GM12878 (cell line): ENCODE results near the gene SMCO4. TPM values are rescaled to one million over a fixed set of nuclear protein-coding genes. Genes with fewer than 3 reads are reported as not detected.

Source experiments
- ATAC-seq: fragments of 200-7000 bp; cut with Tn5 transposase; 3 replicates; pipeline ENCODE4 v1.9.1; 2020; ENCODE audit warnings: mild to moderate bottlenecking, moderate library complexity
- BruUV-seq: library from RNA; stranded (reverse); fragments of 400-500 nt; replicated peaks from 2 replicates; lab custom pipeline; 2021; lab: Mats Ljungman, UMichigan
- CTCF ChIA-PET: fragments of 300-600 bp; sonication (Branson Sonifier 250); formaldehyde crosslinking; extraction: SDS; loops from one replicate; lab custom pipeline; 2021; ENCODE audit warnings: inconsistent platforms; lab: Yijun Ruan, JAX
- POLR2A ChIA-PET: fragments of 350-600 bp; formaldehyde crosslinking; extraction: SDS; loops from one replicate; lab custom pipeline; 2021; ENCODE audit warnings: inconsistent platforms; lab: Charles Lee
- RAD21 ChIA-PET: fragments of 300-600 bp; sonication (Branson Sonifier 250); formaldehyde crosslinking; loops from one replicate; lab custom pipeline; 2023; ENCODE audit warnings: antibody characterized with exemption; ENCODE audit not compliant: unreplicated experiment; lab: Charles Lee
- SMC1A ChIA-PET: fragments of 300-600 bp; sonication (Branson Sonifier 250); formaldehyde crosslinking; loops from one replicate; lab custom pipeline; 2023; ENCODE audit not compliant: unreplicated experiment, uncharacterized antibody; lab: Charles Lee
- DNase-seq: peaks from one replicate; pipeline ENCODE4 v3.0.0-alpha.2; 2011; ENCODE audit warnings: low read depth, low spot score
- FAIRE-seq: peaks from 3 replicates; lab custom pipeline; 2011; peaks lifted over from hg19 to GRCh38; lab: Jason Lieb, UNC
- H2AFZ ChIP-seq: 2 replicates; pipeline ENCODE4 v1.6.0; 2011; ENCODE audit warnings: low read depth, low read length, control low read depth; ENCODE audit not compliant: control insufficient read depth
- H3K27ac ChIP-seq: 2 replicates; pipeline ENCODE4 v1.5.1; 2011; ENCODE audit warnings: control low read depth; ENCODE audit not compliant: control insufficient read depth, insufficient read depth
- H3K27me3 ChIP-seq, 2 experiments: replicated peaks in 1 of 2; 2 replicates each; pipeline versions ENCODE4 v1.6.0 to v1.6.1; 2011; ENCODE audit warnings: low read length in 1 of 2; ENCODE audit not compliant: control insufficient read depth in 2 of 2, insufficient read depth in 2 of 2
- H3K36me3 ChIP-seq, 2 experiments: 2 replicates each; pipeline ENCODE4 v1.5.1; 2011; ENCODE audit warnings: low read length in 1 of 2; ENCODE audit not compliant: control insufficient read depth in 2 of 2, insufficient read depth in 2 of 2
- H3K4me1 ChIP-seq: 2 replicates; pipeline ENCODE4 v1.6.1; 2011; ENCODE audit warnings: mild to moderate bottlenecking, low read length, moderate library complexity, mixed read lengths; ENCODE audit not compliant: control insufficient read depth, insufficient read depth
- H3K4me2 ChIP-seq: 2 replicates; pipeline ENCODE4 v1.6.0; 2011; ENCODE audit warnings: control low read depth; ENCODE audit not compliant: control insufficient read depth, insufficient read depth
- H3K4me3 ChIP-seq: fragments of 200-600 bp; sonication (generic); 2 replicates; pipeline ENCODE4 v1.5.1; 2016
- H3K79me2 ChIP-seq: 2 replicates; pipeline ENCODE4 v1.6.0; 2011; ENCODE audit warnings: low read length; ENCODE audit not compliant: control insufficient read depth, insufficient read depth
- H3K9ac ChIP-seq: 2 replicates; pipeline ENCODE4 v1.8.0; 2011; ENCODE audit warnings: low read length, control low read depth, mixed read lengths; ENCODE audit not compliant: control insufficient read depth, insufficient read depth
- H3K9me3 ChIP-seq: replicated peaks from 3 replicates; pipeline ENCODE4 v1.5.1; 2011; ENCODE audit warnings: mild to moderate bottlenecking, low read length; ENCODE audit not compliant: control insufficient read depth, insufficient read depth
- H4K20me1 ChIP-seq: 2 replicates; pipeline ENCODE4 v1.6.0; 2011; ENCODE audit not compliant: control insufficient read depth, insufficient read depth
- CREB1 ChIP-seq: IDR thresholded peaks from 2 replicates; pipeline ENCODE4 v1.6.1; 2012; ENCODE audit warnings: low read depth, mild to moderate bottlenecking, inconsistent platforms
- CREM ChIP-seq: IDR thresholded peaks from 2 replicates; pipeline ENCODE4 v1.6.1; 2014; ENCODE audit warnings: antibody characterized with exemption, low read depth
- MEF2B ChIP-seq: fragments of 450-650 bp; IDR thresholded peaks from 2 replicates; pipeline ENCODE4 v1.6.1; 2018; ENCODE audit warnings: mild to moderate bottlenecking, moderate library complexity; ENCODE audit not compliant: partially characterized antibody, poor library complexity, severe bottlenecking
- PML ChIP-seq: IDR thresholded peaks from 2 replicates; pipeline ENCODE4 v1.6.1; 2012; ENCODE audit warnings: low read length, inconsistent platforms
- PRDM15 ChIP-seq: fragments of 450-650 bp; formaldehyde crosslinking; IDR thresholded peaks from 2 replicates; pipeline ENCODE4 v1.4.0; 2020; ENCODE audit warnings: mild to moderate bottlenecking, moderate library complexity
- RELA ChIP-seq: fragments of 450-650 bp; IDR thresholded peaks from 2 replicates; pipeline ENCODE4 v1.8.0; 2014; ENCODE audit warnings: borderline replicate concordance; ENCODE audit not compliant: partially characterized antibody
- SIN3A ChIP-seq: IDR thresholded peaks from 2 replicates; pipeline ENCODE4 v1.6.1; 2012; ENCODE audit warnings: low read depth, low read length, improper control_type of control experiment
- ZBTB40 ChIP-seq: fragments of 450-650 bp; IDR thresholded peaks from 2 replicates; pipeline ENCODE4 v1.6.1; 2016; ENCODE audit warnings: mild to moderate bottlenecking, moderate library complexity, borderline replicate concordance
- WGBS: methylation state at CpG from one replicate; pipeline ENCODE4 v1.1.6; 2016; ENCODE audit warnings: low lambda C conversion rate; ENCODE audit not compliant: insufficient replicate concordance, insufficient coverage; ENCODE audit errors: missing lambda C conversion rate; 5-methylcytosine and 5-hydroxymethylcytosine counted together
- in situ Hi-C: fragments of 300-500 bp; cut with MboI; formaldehyde crosslinking; loops from 9 replicates; pipeline ENCODE4 v1.14.3; 2018; ENCODE audit warnings: mixed read lengths
- intact Hi-C: fragments of 100-400 bp; cut with micrococcal nuclease; formaldehyde crosslinking; loops from one replicate; pipeline ENCODE4 v1.14.2; 2022; ENCODE audit not compliant: unreplicated experiment
- polyA plus RNA-seq, 11 experiments: library from polyadenylated mRNA; depleted of rRNA in 4 of 11; unstranded in 6 of 11; stranded (reverse) in 5 of 11; fragments of >200 nt; fragmentation: Nextera tagmentation in 4 of 11; fragmentation: Illumina TruSeq in 1 of 11; extraction: Ambion mirVana in 4 of 11; extraction: Trizol in 1 of 11; gene quantifications; 1 replicate in 1 of 11; 2 replicates in 10 of 11; pipeline versions ENCODE4 v1.2.1 to v1.2.3, GENCODE V29; 2011 to 2016; ENCODE audit warnings: inconsistent platforms in 2 of 11, missing spikeins in 2 of 11, low read depth in 1 of 11
- total RNA-seq, 4 experiments: library from RNA; depleted of rRNA in 3 of 4; stranded (reverse); fragments of >200 nt in 3 of 4; fragmentation: Illumina TruSeq in 1 of 4; extraction: Trizol in 1 of 4; gene quantifications; 2 replicates each; pipeline versions ENCODE4 v1.2.1 to v1.2.3, GENCODE V29; 2013 to 2021

SMCO4 gene
- total and polyA plus RNA-seq, 10 of the 15 experiments (the other 5 are each of a cell fraction or from before 2014, with no cell fraction given) = 3.6 to 59.9 (median 27.9) TPM

GRCh38 chr11:93541884-93542810 lies 1.0 kb downstream of the SMCO4 start (continued):
- no peak for TF ChIP-seq PRDM15

- no peaks in the 10 kb centered on the region for H4K20me1 ChIP-seq
- peaks cover 36% of the 10 kb centered on the region for H3K79me2 ChIP-seq
- no peak for ATAC-seq
- FAIRE-seq = no peak
- H3K9me3 ChIP-seq = no peaks in the 10 kb centered on the region
- peak overlapping the region; percentile 77 for H3K4me2 ChIP-seq
- H3K9ac ChIP-seq = no peak overlapping the region
- DNase-seq = no peak
- no peak overlapping the region for H3K4me3 ChIP-seq
- in situ Hi-C loops = loop anchor here (5.0 kb wide), 1 partner anchor 304 kb away; no protein-coding TSS in a partner anchor
- 100% methylated on average over 1 of the region's 1 CpG for WGBS
- BruUV-seq = no TSS peak
- intact Hi-C loops = loop anchor here (5.0 kb wide), 2 partner anchors 201 to 254 kb away; partner anchors contain the start of genes C11orf54 and TAF1D
- no peak overlapping the region for H2AFZ ChIP-seq
- H3K27ac ChIP-seq = 0 out of 2 replicates have a peak overlapping the region, but pooled peaks have one; percentile 11
- H3K4me1 ChIP-seq = peaks cover 31% of the 10 kb centered on the region
- H3K27me3 ChIP-seq = no peaks in the 10 kb centered on the region
- CTCF ChIA-PET = interaction anchor here (0.9 to 3.4 kb wide), 14 partner anchors 9 to 305 kb away, joined by 3 to 46 read pairs (median 4); no protein-coding TSS in a partner anchor
- POLR2A ChIA-PET = interaction anchor here (0.7 to 12.0 kb wide), 6 partner anchors 14 to 135 kb away, joined by 3 to 191 read pairs (median 4); no protein-coding TSS in a partner anchor
- RAD21 ChIA-PET = interaction anchor here (0.6 to 14.6 kb wide), 14 partner anchors 14 to 345 kb away, joined by 3 to 299 read pairs (median 4); no protein-coding TSS in a partner anchor
- no peak for TF ChIP-seq RELA
- no peak for TF ChIP-seq ZBTB40
- no peak for TF ChIP-seq MEF2B
- no peak for TF ChIP-seq CREM
- no peak for TF ChIP-seq PML
- no peak for TF ChIP-seq CREB1
- no peak for TF ChIP-seq SIN3A
- SMC1A ChIA-PET = interaction anchor here (0.6 to 20.1 kb wide), 19 partner anchors 9 to 306 kb away, joined by 3 to 275 read pairs (median 5); partner anchors contain the start of genes C11orf54, CEP295 and TAF1D
- no peaks in the 10 kb centered on the region for H3K36me3 ChIP-seq
These were observed 2.2 kb downstream of the SMCO4 start for GRCh38 chr11:93540896-93541553.
